Measurements from ENCODE around the gene YIPF5.

Gene YIPF5

DNA sequence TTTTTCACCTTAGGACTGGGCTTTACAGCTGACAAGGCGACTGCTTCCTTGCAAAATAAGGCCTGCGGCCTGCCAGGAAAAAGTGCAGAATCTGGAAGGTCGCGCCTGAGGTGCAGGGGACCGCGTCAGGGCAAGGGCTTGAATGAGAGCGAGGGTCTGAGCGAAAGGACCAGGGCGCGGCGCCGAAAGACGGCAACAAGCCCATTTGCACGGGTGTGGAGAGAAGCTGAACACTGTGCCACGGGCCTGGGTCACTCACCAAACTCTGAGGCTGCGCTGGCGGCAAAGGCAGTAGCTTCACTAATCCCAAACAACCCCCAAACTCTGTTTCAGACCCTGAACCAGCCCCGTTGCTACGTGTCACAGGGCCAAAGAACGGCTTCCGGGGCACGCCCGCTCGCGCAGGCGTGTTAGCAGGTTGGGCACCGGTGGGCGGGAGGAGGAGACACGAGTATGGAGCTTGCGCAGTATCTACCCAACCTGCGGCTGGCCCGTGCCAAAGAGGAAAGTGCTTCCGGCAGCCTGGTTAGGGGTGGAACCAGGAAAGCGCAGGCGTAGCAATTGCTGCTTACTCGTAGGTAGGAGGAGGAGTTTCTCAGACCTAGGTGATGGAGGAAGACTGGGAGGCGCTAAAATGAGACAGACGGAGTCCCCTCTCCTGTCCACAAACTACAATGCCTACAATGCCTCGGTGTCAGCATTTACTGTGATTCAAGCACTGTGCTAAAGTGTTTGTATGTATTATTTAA is at the start of gene YIPF5, which contains the start of gene KCTD16:
Gene YIPF5 (minus strand): TSS at position 384 of the 749 bp plus-strand sequence. CDS start 704 bp downstream, outside the sequence.
Gene KCTD16 (plus strand): TSS at position 598 of the 749 bp plus-strand sequence.
- peak; percentile 95 for DNase-seq (ENCODE audit: low spot score)

DNA sequence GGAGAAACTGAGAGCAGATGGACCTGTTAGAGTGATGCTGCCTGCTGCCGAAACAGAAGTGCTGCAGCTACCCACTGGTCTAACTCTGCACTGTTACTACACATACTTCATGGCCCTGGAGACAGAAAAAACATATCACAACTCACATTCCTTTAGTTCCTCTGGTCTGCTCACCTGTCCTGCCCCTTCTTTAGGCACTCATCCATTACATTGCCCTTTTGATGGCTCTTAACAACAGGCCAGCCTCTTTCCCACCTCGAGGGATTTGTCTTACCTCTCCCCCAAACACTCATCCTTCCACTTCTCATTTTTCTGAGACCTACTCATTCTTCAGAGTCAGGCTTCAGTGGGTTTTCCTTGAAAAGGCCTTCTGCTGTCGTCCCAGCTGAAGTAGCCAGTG is 49.4 kb upstream of the YIPF5 start:
- no peak for DNase-seq (ENCODE audit: low spot score)

DNA sequence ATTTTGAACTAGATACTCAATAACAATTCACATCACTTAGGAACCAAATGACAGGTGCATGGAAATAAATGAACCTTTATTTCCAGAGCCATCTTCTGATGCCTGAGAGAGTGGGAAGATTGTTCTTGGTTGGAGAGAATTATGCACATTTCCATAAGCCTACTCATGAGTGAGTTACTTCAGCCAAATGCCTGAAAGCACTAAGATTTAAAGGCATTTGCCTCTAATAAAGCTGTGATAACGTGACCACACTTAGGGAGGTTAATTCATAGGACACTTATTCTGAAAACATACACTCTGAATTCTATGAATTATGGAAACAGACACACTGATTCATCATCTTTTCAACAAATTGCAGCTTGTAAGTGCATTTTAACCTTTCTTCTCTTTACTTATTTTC is 40.2 kb upstream of the YIPF5 start:
- no peak for DNase-seq (ENCODE audit: low spot score)

DNA sequence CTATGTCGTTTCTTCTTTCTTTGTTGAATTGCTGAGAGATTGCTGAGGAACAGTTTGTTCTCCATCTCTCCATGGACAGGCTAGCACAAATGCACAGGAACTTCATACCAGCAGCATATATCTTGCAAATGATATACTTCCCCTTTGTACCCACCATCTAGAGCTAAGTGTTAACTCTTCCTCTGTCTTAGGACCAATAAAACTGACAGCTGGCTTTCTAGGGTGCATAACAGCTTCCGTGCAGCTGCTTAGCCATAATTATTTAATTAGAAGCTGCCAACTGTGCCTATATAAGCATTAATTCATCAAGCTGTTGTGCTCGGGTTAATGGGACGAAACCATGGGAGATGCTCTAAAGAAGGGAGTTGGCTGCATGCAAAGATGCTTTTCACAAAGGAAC is 38.9 kb upstream of the YIPF5 start:
- DNase-seq (ENCODE audit: low spot score): no peak

DNA sequence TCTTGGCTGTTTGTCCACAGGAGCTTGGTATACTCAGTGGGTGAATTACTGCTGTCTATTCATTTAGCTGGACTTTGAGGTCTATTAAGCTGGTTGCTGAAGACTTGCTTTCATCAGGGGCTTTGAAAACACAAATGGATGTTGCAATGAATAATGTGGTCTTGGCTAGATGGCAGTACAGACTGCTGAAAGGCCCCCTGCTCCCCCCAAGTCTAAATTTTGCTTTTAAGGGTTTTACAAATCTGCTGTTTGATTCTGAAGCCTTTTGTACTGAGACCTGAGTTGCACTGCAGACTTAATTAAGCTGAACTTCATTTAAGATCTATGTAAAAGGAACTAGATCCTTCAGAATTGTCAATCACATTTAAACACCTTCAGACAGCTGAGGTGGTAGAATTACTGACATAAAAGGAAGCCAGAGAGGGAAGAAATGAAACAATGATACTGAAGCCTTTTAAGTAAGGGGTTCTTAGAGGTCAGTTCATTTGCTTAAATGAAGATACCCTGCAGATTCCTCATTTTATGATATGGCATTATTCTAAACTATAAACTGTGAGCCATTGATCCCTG is 37.5 kb upstream of the YIPF5 start:
- DNase-seq (ENCODE audit: low spot score): peak; percentile 6

DNA sequence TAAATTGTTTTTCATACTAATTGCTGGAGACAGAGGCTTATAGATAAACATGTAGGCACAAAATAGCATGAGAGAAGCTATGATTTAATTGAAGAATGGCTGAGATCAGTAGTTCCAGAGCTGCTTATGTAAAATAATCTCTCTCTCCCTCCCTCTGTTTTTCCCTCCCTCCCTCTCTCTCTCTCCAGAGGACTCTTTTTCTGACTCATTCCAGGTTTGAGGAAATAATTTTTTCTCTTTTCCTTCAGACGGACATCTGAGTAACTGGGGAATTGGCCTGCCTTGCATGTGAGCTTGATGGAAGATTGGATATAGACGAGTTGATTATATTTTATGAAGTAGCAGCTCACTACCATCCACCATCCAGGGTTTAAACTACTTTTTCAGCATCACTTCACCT is 35.7 kb upstream of the YIPF5 start:
- DNase-seq (ENCODE audit: low spot score): peak; percentile 16

DNA sequence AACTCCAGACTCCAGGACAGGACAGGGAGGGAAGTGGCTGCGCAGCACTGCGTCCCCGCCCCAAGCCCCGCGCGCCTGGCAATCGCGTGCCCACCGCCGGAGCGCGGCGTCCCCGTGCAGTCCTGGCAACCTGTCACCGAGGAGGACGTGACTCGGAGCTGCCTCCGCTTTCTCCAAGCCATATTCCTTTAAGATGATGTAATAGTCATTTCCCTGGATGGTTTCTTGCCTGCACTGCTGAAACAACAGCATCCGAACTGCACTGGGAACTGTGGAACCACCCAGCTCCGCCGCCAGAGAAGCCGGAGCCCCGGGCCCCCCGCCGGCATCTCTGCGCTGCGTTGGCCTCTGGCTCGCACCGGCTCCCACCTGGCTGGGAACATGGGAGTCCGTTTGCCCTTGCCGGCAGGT is 34.7 kb upstream of the YIPF5 start:
- DNase-seq (ENCODE audit: low spot score): peak; percentile 53

DNA sequence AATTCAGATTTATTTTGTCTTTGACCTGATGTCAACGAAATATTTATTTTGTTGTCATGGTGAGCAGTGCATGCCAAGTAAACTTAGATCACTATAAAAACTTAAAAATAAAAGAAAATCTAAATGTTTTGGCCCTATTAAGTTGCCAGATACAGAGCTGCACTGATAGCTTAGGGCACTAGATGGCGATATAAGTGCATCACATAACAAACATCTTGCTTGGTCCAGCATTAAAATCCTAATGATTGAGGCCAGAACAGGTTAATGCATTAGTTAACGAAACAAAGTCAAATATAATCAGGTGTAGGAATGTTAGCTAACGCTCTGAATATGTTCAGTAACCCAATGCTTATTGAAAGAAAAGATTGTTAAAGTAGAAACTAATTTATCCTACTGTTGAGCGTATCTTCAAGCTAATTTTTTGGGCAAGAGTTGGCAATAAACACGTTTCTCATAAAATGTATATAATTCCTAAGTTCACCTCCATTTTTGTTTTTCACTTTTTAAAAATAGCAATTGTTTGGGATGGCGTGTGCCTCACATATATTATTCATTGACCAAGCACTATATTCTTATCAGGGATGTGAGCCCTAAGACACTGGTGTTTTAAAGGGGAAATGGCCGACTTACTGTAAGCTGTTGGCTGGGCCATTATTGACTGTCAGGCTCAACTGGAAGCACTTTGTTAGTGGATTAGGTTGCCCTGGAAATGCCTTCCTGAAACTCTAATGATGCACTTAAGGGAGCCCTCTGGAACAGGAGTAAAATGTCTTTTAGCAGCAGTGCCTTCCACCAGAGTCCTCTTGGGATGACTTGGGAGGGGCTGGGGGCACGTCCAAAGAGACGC is 33.5 kb upstream of the YIPF5 start:
- peak; percentile 11 for DNase-seq (ENCODE audit: low spot score)

DNA sequence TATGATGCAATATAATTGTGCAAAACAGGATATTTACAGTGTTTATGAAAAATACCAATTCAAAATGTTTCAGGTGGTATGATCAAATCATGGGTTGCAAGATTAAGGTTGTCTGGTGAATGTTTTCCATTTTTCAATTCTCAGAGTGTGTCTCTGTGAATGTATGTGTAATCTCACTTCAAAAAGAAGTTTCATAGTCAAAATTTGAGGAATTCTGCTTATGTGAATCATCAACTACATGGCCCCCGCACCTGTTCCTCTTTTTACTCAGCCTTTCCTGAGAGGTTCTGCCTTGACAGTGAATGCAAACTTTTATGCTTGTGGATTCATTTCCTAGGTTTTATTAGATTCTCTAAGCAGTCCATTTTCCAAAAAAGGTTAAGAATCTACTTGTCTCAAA is 32.3 kb upstream of the YIPF5 start:
- DNase-seq (ENCODE audit: low spot score): no peak

DNA sequence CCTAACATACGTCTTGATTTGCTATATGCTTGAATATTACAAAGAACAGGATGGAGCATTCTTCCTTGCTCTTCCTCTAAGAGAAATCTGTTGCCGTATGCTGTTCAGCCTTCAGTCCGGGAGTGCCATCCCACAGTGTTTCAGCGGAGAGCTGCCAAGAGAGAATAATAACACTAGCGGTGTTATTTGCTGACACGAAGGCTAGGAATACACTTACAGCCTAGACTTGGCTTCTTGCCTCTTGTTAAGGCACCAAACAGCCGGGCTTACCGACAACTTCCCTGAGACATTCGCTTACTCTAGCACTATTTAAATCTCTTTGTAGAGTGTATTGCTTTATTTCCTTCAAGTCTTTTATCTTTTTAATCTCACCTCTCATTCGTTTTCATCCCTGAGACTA is 31.6 kb upstream of the YIPF5 start:
- no peak for DNase-seq (ENCODE audit: low spot score)

DNA sequence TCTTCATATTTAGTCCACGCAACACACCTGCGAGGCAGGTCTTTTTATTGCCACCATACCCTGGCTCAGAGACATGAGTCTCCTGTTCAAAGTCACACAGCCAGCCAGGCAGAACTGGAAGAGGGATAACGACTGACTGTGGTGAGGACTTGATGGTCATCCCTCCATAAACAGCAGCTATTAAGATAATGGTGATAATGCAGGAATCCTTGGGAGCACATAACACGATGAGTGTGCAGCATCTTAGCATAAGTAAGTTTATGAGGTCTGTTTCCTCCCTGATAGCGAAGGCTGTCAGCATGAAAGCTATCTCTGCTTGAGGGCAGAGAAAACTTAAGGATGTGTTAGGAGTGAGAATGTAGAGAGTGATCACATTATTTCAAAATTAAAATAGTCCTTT is 31.1 kb upstream of the YIPF5 start:
- no peak for DNase-seq (ENCODE audit: low spot score)

DNA sequence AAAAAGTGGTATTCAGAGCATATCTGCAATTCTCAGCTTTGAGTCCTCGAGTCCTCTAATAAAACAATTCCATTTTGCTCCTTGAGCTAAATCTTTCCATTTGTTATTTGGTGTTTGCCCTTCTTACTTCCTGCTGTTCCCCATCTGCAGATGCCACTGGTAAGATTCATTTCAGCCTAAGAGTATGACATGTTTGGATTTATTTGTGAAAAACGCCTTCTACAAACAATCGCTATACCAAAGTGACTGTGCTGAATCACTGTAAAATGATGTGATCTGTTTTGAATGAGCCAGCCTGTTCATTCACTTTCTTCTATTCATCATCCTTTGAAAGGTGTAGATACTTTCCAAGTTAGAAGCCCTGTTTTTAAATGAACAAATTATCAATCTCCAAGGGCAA is 27.9 kb upstream of the YIPF5 start:
- DNase-seq (ENCODE audit: low spot score): no peak

DNA sequence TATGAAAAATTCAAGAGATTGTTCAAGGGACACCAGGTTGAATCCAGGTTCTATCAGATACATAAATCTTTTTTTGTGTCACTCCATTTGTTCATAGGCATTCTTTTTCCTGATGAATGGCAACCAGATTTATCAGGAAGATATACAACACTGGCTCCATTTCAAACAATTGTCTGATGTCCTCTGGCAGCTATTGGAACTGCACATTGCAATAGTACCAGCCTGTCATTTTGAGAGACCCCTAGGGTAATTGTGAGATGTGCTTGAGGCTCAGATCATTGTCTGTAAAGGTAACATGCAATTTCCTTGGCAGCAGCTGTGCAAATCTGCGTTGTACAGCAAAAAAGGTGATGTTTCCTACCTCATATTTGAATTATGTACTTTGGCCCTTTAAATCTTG is 26.2 kb upstream of the YIPF5 start:
- no peak for DNase-seq (ENCODE audit: low spot score)

DNA sequence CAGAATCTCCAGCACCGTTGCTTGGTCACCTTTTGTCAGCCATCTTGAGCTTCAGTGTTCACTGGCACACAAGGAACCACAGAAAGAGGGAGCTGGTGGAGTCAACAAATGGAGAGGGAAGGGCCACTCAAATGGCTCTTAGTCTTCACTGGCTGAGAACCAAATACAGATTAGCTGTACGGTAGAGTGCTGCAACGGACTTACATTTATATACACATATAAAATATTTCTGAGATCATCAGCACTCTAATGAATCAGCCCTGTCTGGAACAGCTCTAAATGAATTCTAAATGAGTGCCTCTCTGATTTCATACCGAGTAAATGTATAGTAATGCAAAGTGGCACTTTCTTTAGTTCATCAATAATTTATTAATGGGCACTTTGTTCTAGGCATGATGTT is 25.0 kb upstream of the YIPF5 start:
- no peak for DNase-seq (ENCODE audit: low spot score)

DNA sequence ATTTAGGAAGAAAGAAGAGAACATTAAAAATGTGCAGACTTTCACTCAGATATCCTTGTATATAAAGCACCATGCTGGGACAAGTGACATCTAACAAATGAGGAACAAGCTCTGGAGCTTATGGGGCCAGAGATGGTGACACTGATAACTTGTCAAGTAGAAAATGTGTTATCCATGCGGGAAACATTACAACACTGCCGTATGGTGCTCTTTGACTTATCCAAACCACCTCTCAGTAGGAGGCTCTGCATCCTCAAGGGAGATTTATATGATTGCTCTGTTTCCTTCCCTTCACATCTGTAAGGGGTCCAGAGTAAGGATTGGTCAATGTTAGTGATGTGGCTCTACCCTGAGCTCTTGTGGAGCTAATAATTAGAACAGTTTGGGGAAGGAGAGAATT is 23.7 kb upstream of the YIPF5 start:
- no peak for DNase-seq (ENCODE audit: low spot score)

DNA sequence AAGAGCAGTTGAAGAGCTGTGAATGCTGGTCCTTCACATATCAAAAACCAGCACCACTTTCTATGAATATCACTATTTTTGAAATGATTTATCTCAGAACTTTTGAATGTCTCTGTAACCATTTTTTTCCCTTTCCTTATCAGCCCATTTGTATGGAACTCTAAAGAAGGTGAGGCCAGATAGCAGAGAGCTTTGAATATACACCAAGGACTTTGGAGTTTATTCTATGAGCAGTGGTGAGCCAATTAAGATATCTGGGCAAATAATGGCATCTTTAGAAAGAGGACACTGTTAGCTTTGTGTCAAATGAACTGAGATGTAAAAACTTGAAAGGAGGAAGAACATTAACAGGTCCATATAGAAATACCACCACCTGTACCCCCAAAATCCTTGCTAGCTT is 22.2 kb upstream of the YIPF5 start:
- no peak for DNase-seq (ENCODE audit: low spot score)

DNA sequence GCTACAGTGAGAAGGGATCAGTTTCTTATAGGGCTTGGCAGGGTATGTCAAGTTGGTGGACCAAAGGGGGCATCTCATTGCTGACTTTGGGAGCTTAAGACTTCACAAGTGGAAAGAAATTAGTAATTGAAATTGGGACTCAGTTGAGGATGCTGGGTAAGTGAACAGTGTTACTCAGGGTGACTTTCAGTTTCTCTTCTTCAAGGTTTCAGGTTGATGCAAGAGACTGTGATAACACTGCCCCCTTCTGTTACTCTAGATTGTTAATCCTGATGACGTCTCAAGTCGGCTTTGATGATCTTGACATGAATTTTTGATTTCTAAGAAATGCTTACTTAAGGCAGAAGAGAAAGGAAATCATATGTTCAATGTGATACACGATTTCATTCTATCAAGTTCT is 21.5 kb upstream of the YIPF5 start:
- DNase-seq (ENCODE audit: low spot score): peak; percentile 32

DNA sequence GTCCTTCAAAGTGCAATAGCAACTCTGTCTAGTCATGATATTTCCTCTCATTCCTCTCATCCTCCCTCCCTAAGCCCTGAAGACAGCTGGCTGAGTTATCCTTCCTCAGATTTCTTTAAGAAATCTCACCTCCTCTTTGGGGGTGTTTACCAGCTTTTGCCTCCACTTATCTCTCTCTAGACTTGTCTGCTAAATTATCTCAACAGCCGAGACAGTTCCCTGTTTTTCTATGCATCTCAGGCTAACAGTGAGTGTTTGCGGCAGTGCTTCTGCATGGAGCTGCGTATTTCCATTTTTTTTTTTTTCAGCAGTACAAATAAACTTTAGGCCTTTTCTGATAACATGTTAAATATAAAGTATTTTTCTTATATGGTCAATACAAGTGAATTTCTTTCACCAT is 21.1 kb upstream of the YIPF5 start:
- DNase-seq (ENCODE audit: low spot score): no peak

DNA sequence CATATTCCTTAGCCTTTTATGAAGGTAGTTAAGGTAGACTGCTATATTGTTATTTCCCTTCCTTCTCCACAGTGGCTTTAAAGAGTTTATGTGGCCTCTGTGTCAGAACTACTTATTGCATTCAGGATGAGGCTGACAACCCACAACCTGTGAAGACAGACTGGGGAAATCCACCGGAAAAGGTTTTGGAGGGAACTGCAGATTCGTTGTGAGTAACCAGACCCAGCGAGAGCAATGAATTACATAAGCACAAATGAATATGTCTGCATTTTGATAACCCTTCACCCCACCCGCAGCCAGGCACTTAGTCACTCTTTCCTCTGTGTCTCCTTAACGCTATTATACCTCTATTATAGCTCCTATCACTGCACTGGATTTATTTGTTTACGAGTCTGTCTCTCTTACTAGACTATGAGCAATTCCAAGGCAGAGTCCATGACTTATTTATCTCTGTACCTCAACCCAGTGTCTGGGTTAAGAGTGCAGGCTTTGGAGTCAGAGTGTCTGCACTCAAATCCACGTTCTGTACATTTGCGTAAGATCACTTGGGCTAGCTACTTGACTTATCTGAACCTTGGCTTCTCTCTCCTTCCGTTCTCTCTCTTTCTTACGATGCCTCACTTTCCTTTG is 19.5 kb upstream of the YIPF5 start:
- no peak for DNase-seq (ENCODE audit: low spot score)

DNA sequence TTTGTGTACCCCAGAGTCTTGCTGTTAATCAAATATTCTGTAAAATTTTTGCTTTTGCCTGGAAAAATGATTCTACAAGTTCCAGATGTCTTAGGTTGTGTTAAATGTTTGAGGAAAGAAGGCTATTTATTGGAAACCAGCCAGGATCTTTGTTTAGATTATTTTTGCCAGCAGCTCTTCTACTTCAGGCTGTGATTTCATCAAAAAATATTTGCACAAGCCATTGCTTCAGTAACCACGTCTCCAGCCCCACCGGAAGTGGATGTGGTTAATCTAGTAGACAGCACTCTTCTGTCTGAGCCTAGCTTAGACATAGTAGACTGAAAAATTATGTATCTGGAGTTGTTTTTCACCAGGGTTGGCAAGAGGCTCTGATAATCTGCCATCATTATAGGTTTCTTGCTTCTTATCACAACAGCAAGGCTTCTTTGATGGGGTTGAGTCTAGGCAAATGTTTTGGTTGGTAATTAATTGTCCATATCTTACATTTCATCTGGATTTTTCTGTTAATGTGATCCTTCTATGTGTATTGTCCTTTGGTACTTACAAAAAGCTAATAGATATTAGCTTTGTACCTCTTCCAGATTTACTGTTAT is 17.3 kb upstream of the YIPF5 start:
- peak; percentile 67 for DNase-seq (ENCODE audit: low spot score)

DNA sequence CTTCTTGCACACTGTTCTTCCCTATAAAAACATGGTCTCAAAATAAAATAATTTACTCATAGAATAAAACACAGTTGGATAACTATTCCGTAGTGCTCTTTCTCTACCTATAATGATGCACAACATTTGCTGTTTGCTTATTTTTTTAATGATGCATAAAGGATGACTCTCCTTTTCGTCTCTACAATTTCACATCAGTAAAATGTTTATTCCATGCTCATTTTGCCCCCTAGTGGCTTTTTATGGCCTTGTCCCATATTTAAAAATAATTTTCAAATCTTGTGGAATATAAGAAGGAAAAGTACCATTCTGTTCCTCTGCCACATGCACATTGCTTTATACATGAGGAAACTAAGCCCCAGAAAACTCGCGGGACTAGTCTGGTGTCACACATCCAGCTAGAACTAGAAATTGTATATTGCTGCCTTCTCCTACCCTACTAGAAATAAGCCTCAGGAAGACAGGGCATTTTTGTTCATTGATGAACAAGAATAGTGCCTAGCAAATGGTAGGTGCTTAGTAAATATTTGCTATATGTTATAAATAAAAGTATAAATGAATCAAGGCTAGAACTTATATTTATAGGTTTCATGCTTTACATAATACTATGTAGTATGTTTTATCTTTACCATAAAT is 12.9 kb upstream of the YIPF5 start:
- DNase-seq (ENCODE audit: low spot score): peak; percentile 43

DNA sequence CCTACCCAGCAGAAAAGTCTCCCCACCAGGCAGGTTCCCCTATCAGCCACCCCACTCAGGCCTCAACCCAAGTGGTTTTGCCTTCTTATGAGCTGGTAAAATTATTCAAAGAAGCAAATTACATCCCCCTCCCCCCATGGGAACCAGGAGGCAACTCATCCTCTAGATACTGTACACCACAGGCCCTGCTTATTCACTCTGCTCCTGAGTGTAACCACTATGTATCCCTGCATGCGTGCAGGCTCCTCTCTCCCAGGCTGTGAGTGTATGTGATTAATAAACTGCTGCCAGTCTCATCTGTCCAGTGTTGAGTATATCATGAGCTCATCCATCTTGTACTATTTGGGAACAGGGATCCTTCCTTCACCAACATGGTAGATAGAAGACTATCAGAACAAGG is 8.8 kb upstream of the YIPF5 start:
- no peak for DNase-seq (ENCODE audit: low spot score)

All from hepatic stellate cell (primary cell).